Measurements from ENCODE around the gene MGAT5. TPM values are rescaled to one million over a fixed set of nuclear protein-coding genes. Genes with fewer than 3 reads are reported as not detected.

MGAT5 gene
- total RNA-seq, 1 donor from 2014 or later = 36.8 TPM

GRCh38 chr2:134258684-134259388, 5.0 kb downstream of the MGAT5 start:
- DNase-seq (ENCODE audit: low read depth, low spot score) = no peak
- H3K4me3 Mint-ChIP-seq = no peak overlapping the region
- no peak overlapping the region for H3K27ac Mint-ChIP-seq (ENCODE audit: unreplicated experiment)
- no peaks in the 10 kb centered on the region for H3K36me3 Mint-ChIP-seq (ENCODE audit: low read depth)
- no peak for TF ChIP-seq CTCF (conservative IDR thresholded peaks at IDR 0.05)
- peaks cover 23% of the 10 kb centered on the region for H3K4me1 Mint-ChIP-seq
- H3K9me3 Mint-ChIP-seq = no peaks in the 10 kb centered on the region
- no peaks in the 10 kb centered on the region for H3K27me3 Mint-ChIP-seq (ENCODE audit: low read depth)

DNA sequence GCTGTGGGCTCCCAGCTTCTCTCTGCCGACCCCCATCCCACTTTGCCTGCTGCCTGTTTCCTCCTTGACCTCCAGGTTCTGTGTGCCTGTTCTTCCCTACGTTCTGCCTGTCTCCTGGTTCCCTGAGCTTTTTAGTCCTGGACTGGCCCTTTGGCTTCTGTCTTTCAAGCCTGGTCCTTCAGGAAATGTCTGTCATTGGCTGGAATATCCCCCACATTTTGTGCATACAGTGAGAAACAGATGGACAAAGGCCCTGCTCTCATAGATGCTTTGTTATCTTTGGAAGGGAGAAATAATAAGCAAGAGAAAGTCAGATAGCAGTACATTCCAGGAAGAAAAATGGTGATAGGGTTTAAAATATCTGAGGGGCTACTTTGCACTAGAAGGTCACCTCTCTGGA, 5.7 kb downstream of the MGAT5 start:
- H3K4me1 Mint-ChIP-seq = peaks cover 19% of the 10 kb centered on the region
- TF ChIP-seq CTCF (conservative IDR thresholded peaks at IDR 0.05) = no peak
- H3K27me3 Mint-ChIP-seq (ENCODE audit: low read depth) = no peaks in the 10 kb centered on the region
- no peaks in the 10 kb centered on the region for H3K36me3 Mint-ChIP-seq (ENCODE audit: low read depth)
- no peak for DNase-seq (ENCODE audit: low read depth, low spot score)
- H3K4me3 Mint-ChIP-seq = no peak overlapping the region
- H3K9me3 Mint-ChIP-seq = no peaks in the 10 kb centered on the region
- H3K27ac Mint-ChIP-seq (ENCODE audit: unreplicated experiment) = peak overlapping the region; percentile 80

- no peak overlapping the region for H3K4me3 Mint-ChIP-seq
- H3K36me3 Mint-ChIP-seq (ENCODE audit: low read depth) = no peaks in the 10 kb centered on the region
- no peak for TF ChIP-seq CTCF (conservative IDR thresholded peaks at IDR 0.05)
- H3K27ac Mint-ChIP-seq (ENCODE audit: unreplicated experiment) = no peak overlapping the region
- H3K9me3 Mint-ChIP-seq = no peaks in the 10 kb centered on the region
- H3K27me3 Mint-ChIP-seq (ENCODE audit: low read depth) = no peaks in the 10 kb centered on the region
- no peak for DNase-seq (ENCODE audit: low read depth, low spot score)
- peaks cover 15% of the 10 kb centered on the region for H3K4me1 Mint-ChIP-seq
Measured at GRCh38 chr2:134259994-134260393, 6.1 kb downstream of the MGAT5 start.

GRCh38 chr2:134260713-134261112, 6.8 kb downstream of the MGAT5 start:
- H3K4me3 Mint-ChIP-seq = no peak overlapping the region
- H3K36me3 Mint-ChIP-seq (ENCODE audit: low read depth) = no peaks in the 10 kb centered on the region
- no peak overlapping the region for H3K27ac Mint-ChIP-seq (ENCODE audit: unreplicated experiment)
- no peaks in the 10 kb centered on the region for H3K27me3 Mint-ChIP-seq (ENCODE audit: low read depth)
- peaks cover 13% of the 10 kb centered on the region for H3K4me1 Mint-ChIP-seq
- H3K9me3 Mint-ChIP-seq = no peaks in the 10 kb centered on the region
- DNase-seq (ENCODE audit: low read depth, low spot score) = no peak
- TF ChIP-seq CTCF (conservative IDR thresholded peaks at IDR 0.05) = no peak

GRCh38 chr2:134261398-134262131, 7.7 kb downstream of the MGAT5 start:
- no peak for DNase-seq (ENCODE audit: low read depth, low spot score)
- Mint-ChIP-seq H3K27ac (ENCODE audit: unreplicated experiment) (no peak overlapping the region), H3K4me1 (peaks cover 13% of the 10 kb centered on the region)

More at GRCh38 chr2:134261398-134262131, 7.7 kb downstream of the MGAT5 start:
- no peaks in the 10 kb centered on the region for H3K9me3 Mint-ChIP-seq
- no peaks in the 10 kb centered on the region for H3K27me3 Mint-ChIP-seq (ENCODE audit: low read depth)
- TF ChIP-seq CTCF (conservative IDR thresholded peaks at IDR 0.05) = no peak
- H3K4me3 Mint-ChIP-seq = no peak overlapping the region
- H3K36me3 Mint-ChIP-seq (ENCODE audit: low read depth) = no peaks in the 10 kb centered on the region
